Measurements from ENCODE around the gene USP44. TPM values are rescaled to one million over a fixed set of nuclear protein-coding genes. Genes with fewer than 3 reads are reported as not detected.

Gene USP44
- under 1 TPM in 2 of 4 donors, not detected in 2; 0.21 to 0.27 TPM for polyA plus RNA-seq
- long read RNA-seq, donor 1: 0 reads
- long read RNA-seq, donor 2: 0 reads
- long read RNA-seq, donor 3: 0 reads
- long read RNA-seq, donor 4: 0 reads
- long read RNA-seq, donor 5: 0 reads
- long read RNA-seq, donor 6: 0 reads
- long read RNA-seq, donor 7: 0 reads
- long read RNA-seq, donor 8: 0 reads
- long read RNA-seq, donor 9: 0 reads
- long read RNA-seq, donor 10: 0 reads

DNA sequence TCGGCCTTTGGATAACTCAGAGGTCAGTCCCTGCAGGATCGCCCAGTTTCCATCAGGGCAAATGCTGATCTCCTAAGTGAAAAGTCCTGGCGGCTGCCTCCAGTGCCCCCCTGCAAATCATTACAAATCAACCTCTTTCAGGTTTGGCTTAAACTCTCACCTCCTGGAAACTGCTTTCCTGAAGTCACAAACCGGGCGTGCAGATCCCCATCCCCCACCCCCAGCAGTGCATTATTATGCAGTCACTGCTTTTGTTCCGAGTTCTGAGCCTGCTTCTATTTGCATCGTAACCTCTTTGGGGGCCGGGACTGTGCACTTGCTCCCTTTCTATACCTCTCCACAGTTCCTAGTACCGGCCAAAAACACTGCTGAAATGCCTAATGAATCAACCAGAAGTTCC is at the start of gene USP44:
Gene USP44, minus strand, starts transcription at position 172 of the 400 bp plus-strand sequence. CDS start 17,220 bp downstream, outside the sequence.
- Histone ChIP-seq H3K4me1 (ENCODE audit: control insufficient read depth in 3 of 3, insufficient read depth in 2 of 3, low read depth in 1 of 3, low read length in 2 of 3) (peaks cover 0 to 13% (median 4%) of the 10 kb centered on the region in 3 donors), H3K4me3 (ENCODE audit: low read depth in 1 of 3, low read length in 3 of 3) (no peak within 1 kb of the TSS), H3K27ac (ENCODE audit: low read depth in 1 of 3, low read length in 2 of 3) (no peak within 1 kb of the TSS), H3K9me3 (ENCODE audit: control insufficient read depth in 2 of 2, insufficient read depth in 1 of 2, low read depth in 1 of 2, low read length in 1 of 2) (peaks cover 0 to 4% of the 10 kb centered on the region in 2 donors), H3K36me3 (ENCODE audit: control insufficient read depth in 3 of 3, insufficient read depth in 2 of 3, low read depth in 1 of 3, low read length in 3 of 3) (no peaks in the 10 kb centered on the region), H3K27me3 (ENCODE audit: control insufficient read depth in 3 of 3, insufficient read depth in 3 of 3, low read length in 3 of 3) (peaks cover 0 to 29% (median 14%) of the 10 kb centered on the region in 3 donors)
- FAIRE-seq: no peak
- WGBS, 3 donors: 55 to 74% (median 72%) methylated on average over 9 of the region's 9 CpGs
- no peak for DNase-seq

DNA sequence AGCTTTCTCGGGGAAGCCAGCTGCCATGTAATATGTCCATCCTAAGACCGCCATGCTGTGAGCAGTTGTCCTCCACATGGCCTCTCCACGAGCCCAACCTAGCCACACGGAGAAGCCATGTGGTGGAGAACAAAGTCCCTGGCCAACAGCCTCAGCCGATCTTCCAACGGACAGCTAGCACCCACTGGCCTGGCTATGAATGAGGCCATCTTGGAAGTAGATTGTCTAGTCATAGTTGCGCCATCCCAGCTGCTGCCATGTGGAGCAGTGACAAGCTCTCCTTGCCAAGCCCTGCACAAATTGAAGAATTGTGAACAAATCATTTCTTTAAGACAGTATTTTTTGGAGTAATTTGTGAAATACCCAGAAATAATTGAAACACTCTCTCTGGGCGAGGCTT is 49.3 kb upstream of the USP44 start:
- DNase-seq (no peak), FAIRE-seq (no peak)
- H3K27ac ChIP-seq (ENCODE audit: low read depth in 1 of 3, low read length in 2 of 3): no peak overlapping the region
- no peaks in the 10 kb centered on the region for H3K9me3 ChIP-seq (ENCODE audit: control insufficient read depth in 2 of 2, insufficient read depth in 1 of 2, low read depth in 1 of 2, low read length in 1 of 2)
- no peaks in the 10 kb centered on the region for H3K4me1 ChIP-seq (ENCODE audit: control insufficient read depth in 3 of 3, insufficient read depth in 2 of 3, low read depth in 1 of 3, low read length in 2 of 3)
- 93 to 95% (median 94%) methylated on average over 8 of the region's 8 CpGs for WGBS, 3 donors
- peaks cover 0 to 2% (median 0%) of the 10 kb centered on the region in 3 donors for H3K27me3 ChIP-seq (ENCODE audit: control insufficient read depth in 3 of 3, insufficient read depth in 3 of 3, low read length in 3 of 3)
- no peak overlapping the region for H3K4me3 ChIP-seq (ENCODE audit: low read depth in 1 of 3, low read length in 3 of 3)
- H3K36me3 ChIP-seq (ENCODE audit: control insufficient read depth in 3 of 3, insufficient read depth in 2 of 3, low read depth in 1 of 3, low read length in 3 of 3): no peaks in the 10 kb centered on the region

DNA sequence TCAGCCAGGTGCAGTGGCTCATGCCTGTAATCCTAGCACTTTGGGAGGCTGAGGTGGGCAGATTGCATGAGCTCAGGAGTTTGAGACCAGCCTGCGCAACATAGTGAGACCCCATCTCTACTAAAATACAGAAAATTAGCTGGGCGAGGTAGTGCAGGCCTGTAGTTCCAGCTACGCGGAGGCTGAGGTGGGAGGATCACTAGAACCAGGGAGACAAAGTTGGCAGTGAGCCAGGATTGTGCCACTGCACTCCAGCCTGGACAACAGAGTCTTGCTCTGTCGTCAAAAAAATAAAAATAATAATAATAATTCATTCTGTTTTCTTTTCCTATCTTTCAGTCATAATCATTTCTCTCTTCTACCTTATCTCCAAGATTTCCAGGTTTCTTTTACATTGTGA is 48.6 kb upstream of the USP44 start:
- Histone ChIP-seq H3K4me3 (ENCODE audit: low read depth in 1 of 3, low read length in 3 of 3) (no peak overlapping the region), H3K4me1 (ENCODE audit: control insufficient read depth in 3 of 3, insufficient read depth in 2 of 3, low read depth in 1 of 3, low read length in 2 of 3) (no peaks in the 10 kb centered on the region), H3K36me3 (ENCODE audit: control insufficient read depth in 3 of 3, insufficient read depth in 2 of 3, low read depth in 1 of 3, low read length in 3 of 3) (no peaks in the 10 kb centered on the region), H3K27me3 (ENCODE audit: control insufficient read depth in 3 of 3, insufficient read depth in 3 of 3, low read length in 3 of 3) (peaks cover 0 to 2% (median 0%) of the 10 kb centered on the region in 3 donors), H3K9me3 (ENCODE audit: control insufficient read depth in 2 of 2, insufficient read depth in 1 of 2, low read depth in 1 of 2, low read length in 1 of 2) (no peaks in the 10 kb centered on the region), H3K27ac (ENCODE audit: low read depth in 1 of 3, low read length in 2 of 3) (no peak overlapping the region)
- no peak for FAIRE-seq
- DNase-seq: no peak
- 95 to 96% (median 96%) methylated on average over 5 of the region's 5 CpGs for WGBS, 3 donors

DNA sequence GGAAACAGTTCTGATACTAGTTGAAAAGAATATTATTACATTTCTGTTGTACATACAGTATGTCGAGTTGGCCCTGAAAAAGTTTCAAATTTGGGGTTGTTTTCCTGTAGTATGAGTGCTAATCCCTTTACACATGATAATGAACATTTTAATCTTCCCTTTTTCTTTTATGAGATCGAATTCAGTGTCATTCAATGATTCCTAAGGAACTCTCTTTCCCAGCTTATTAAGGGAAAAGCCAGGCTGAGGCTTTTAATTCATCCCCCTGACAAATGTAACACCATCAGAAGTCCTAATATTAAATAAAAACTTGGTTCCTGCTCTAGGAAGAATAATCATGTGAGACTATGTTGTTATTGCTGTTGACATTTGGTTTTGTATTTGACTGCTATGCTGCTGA is 42.9 kb upstream of the USP44 start:
- no peak for DNase-seq
- FAIRE-seq: no peak
- Histone ChIP-seq H3K9me3 (ENCODE audit: control insufficient read depth in 2 of 2, insufficient read depth in 1 of 2, low read depth in 1 of 2, low read length in 1 of 2) (no peaks in the 10 kb centered on the region), H3K27me3 (ENCODE audit: control insufficient read depth in 3 of 3, insufficient read depth in 3 of 3, low read length in 3 of 3) (no peaks in the 10 kb centered on the region), H3K4me1 (ENCODE audit: control insufficient read depth in 3 of 3, insufficient read depth in 2 of 3, low read depth in 1 of 3, low read length in 2 of 3) (no peaks in the 10 kb centered on the region), H3K4me3 (ENCODE audit: low read depth in 1 of 3, low read length in 3 of 3) (no peak overlapping the region), H3K27ac (ENCODE audit: low read depth in 1 of 3, low read length in 2 of 3) (no peak overlapping the region), H3K36me3 (ENCODE audit: control insufficient read depth in 3 of 3, insufficient read depth in 2 of 3, low read depth in 1 of 3, low read length in 3 of 3) (no peaks in the 10 kb centered on the region)
- 60 to 74% (median 71%) methylated on average over 2 of the region's 2 CpGs for WGBS, 3 donors

DNA sequence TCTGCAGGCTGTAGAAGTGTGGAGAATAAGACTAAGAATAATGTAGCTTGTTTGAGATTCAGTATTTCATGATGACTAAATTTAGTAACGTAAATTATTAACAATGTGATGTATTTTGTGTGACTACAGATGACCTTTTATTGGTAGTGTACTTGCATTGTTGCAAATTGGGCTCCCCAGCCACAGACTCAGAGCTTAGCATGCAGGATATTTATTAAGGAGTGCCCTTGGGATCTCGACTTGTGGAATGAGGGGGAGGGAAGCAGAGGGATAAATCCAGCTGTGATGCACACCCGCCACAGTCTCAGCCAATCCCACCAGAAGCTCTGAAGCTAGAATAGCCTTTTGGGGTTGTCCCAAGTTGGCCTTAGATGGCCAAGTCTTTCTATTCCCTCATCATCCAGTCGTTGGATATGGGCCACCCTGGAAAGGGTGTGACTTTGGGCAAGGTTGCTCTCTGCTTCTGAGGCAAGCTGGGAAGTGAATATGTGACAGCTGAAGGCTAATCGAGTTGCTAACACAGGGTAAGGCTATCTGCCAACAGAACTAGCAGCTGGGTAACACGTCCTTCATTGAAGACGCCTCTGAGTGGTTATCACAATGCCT is 42.1 kb upstream of the USP44 start:
- Histone ChIP-seq H3K4me3 (ENCODE audit: low read depth in 1 of 3, low read length in 3 of 3) (no peak overlapping the region), H3K27ac (ENCODE audit: low read depth in 1 of 3, low read length in 2 of 3) (no peak overlapping the region), H3K9me3 (ENCODE audit: control insufficient read depth in 2 of 2, insufficient read depth in 1 of 2, low read depth in 1 of 2, low read length in 1 of 2) (no peaks in the 10 kb centered on the region), H3K36me3 (ENCODE audit: control insufficient read depth in 3 of 3, insufficient read depth in 2 of 3, low read depth in 1 of 3, low read length in 3 of 3) (no peaks in the 10 kb centered on the region), H3K4me1 (ENCODE audit: control insufficient read depth in 3 of 3, insufficient read depth in 2 of 3, low read depth in 1 of 3, low read length in 2 of 3) (no peaks in the 10 kb centered on the region), H3K27me3 (ENCODE audit: control insufficient read depth in 3 of 3, insufficient read depth in 3 of 3, low read length in 3 of 3) (no peaks in the 10 kb centered on the region)
- DNase-seq (no peak), FAIRE-seq (no peak)
- 28 to 45% (median 34%) methylated on average over 7 of the region's 7 CpGs for WGBS, 3 donors

DNA sequence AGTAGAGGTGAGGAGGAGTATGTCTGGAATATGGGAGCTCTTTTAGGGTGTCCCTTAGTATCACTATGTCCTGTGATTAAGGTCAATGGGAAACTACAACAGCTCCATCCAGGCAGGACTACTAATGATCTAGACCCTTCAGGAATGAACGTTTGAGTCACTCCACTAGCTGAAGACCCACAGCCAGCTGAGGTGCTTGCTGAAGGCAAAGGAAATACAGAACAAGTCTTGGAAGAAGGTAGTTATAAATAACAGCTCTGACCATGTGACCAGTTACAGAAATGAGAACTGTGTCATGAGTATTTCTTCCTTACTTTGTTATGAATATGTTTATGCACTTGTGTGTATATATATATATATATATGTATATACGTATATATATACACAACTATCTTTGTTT is 40.5 kb upstream of the USP44 start:
- WGBS, 3 donors: 51 to 83% (median 72%) methylated on average over 2 of the region's 2 CpGs
- Histone ChIP-seq H3K4me1 (ENCODE audit: control insufficient read depth in 3 of 3, insufficient read depth in 2 of 3, low read depth in 1 of 3, low read length in 2 of 3) (no peaks in the 10 kb centered on the region), H3K27me3 (ENCODE audit: control insufficient read depth in 3 of 3, insufficient read depth in 3 of 3, low read length in 3 of 3) (no peaks in the 10 kb centered on the region), H3K27ac (ENCODE audit: low read depth in 1 of 3, low read length in 2 of 3) (no peak overlapping the region), H3K9me3 (ENCODE audit: control insufficient read depth in 2 of 2, insufficient read depth in 1 of 2, low read depth in 1 of 2, low read length in 1 of 2) (no peaks in the 10 kb centered on the region), H3K36me3 (ENCODE audit: control insufficient read depth in 3 of 3, insufficient read depth in 2 of 3, low read depth in 1 of 3, low read length in 3 of 3) (no peaks in the 10 kb centered on the region), H3K4me3 (ENCODE audit: low read depth in 1 of 3, low read length in 3 of 3) (no peak overlapping the region)
- DNase-seq (no peak), FAIRE-seq (no peak)

DNA sequence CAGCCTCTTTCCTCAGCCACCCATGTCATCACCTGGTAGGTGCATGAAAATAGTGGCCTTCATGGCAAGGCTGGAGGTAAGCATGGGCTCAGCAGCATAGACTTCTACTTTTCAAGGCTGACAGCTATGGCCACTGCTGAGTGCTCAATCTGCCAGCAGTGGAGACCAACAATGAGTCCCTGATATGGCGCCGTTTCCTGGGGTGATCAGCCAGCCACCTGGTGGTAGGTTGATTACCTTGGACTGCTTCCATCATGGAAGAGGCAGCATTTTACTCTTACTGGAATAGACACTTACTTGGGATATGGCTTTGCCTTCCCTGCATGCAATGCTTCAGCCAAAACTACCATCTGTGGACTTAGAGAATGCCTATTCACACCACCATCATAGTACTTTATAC is 39.5 kb upstream of the USP44 start:
- no peaks in the 10 kb centered on the region for H3K27me3 ChIP-seq (ENCODE audit: control insufficient read depth in 3 of 3, insufficient read depth in 3 of 3, low read length in 3 of 3)
- H3K27ac ChIP-seq (ENCODE audit: low read depth in 1 of 3, low read length in 2 of 3): no peak overlapping the region
- 77 to 91% (median 79%) methylated on average over 2 of the region's 2 CpGs for WGBS, 3 donors
- H3K36me3 ChIP-seq (ENCODE audit: control insufficient read depth in 3 of 3, insufficient read depth in 2 of 3, low read depth in 1 of 3, low read length in 3 of 3): no peaks in the 10 kb centered on the region
- H3K9me3 ChIP-seq (ENCODE audit: control insufficient read depth in 2 of 2, insufficient read depth in 1 of 2, low read depth in 1 of 2, low read length in 1 of 2): no peaks in the 10 kb centered on the region
- H3K4me1 ChIP-seq (ENCODE audit: control insufficient read depth in 3 of 3, insufficient read depth in 2 of 3, low read depth in 1 of 3, low read length in 2 of 3): no peaks in the 10 kb centered on the region
- FAIRE-seq (no peak), DNase-seq (no peak)
- no peak overlapping the region for H3K4me3 ChIP-seq (ENCODE audit: low read depth in 1 of 3, low read length in 3 of 3)

DNA sequence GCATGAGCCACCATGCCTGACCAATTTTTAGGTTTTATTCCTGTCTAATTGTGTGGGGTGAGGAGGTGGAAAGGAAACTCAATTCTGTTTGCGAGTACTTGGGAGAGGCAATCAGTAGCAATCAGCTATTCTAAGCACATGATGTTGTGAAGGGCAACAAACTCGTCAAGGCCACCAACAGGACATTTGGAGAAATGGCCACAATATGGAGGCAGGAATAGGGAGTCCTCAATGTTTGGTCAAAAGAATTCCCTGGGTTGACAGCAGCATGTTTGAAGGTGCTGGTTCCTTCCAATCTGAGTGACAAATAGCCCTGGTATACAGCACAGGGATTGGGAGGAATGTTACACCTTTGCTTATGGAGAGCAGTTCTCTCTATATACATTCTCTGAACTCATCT is 32.7 kb upstream of the USP44 start:
- FAIRE-seq (no peak), DNase-seq (no peak)
- WGBS, 3 donors: 79 to 87% (median 80%) methylated on average over 2 of the region's 2 CpGs
- Histone ChIP-seq H3K4me3 (ENCODE audit: low read depth in 1 of 3, low read length in 3 of 3) (no peak overlapping the region), H3K27ac (ENCODE audit: low read depth in 1 of 3, low read length in 2 of 3) (no peak overlapping the region), H3K4me1 (ENCODE audit: control insufficient read depth in 3 of 3, insufficient read depth in 2 of 3, low read depth in 1 of 3, low read length in 2 of 3) (no peaks in the 10 kb centered on the region), H3K27me3 (ENCODE audit: control insufficient read depth in 3 of 3, insufficient read depth in 3 of 3, low read length in 3 of 3) (no peaks in the 10 kb centered on the region), H3K36me3 (ENCODE audit: control insufficient read depth in 3 of 3, insufficient read depth in 2 of 3, low read depth in 1 of 3, low read length in 3 of 3) (no peaks in the 10 kb centered on the region), H3K9me3 (ENCODE audit: control insufficient read depth in 2 of 2, insufficient read depth in 1 of 2, low read depth in 1 of 2, low read length in 1 of 2) (no peaks in the 10 kb centered on the region)
